Panc1 (cell line): ENCODE measurements around the gene DAGLA.

Experiments
- CTCF ChIP-seq: fragments of 450-650 bp; IDR thresholded peaks from 2 replicates; pipeline ENCODE4 v1.5.1; 2017; ENCODE audit warnings: mild to moderate bottlenecking
- POLR2AphosphoS5 ChIP-seq: IDR thresholded peaks from 2 replicates; pipeline ENCODE4 v1.6.1; 2012; ENCODE audit warnings: mild to moderate bottlenecking, low read depth, low read length, moderate library complexity
- REST ChIP-seq, 2 experiments: IDR thresholded peaks; 2 replicates each; pipeline ENCODE4 v1.6.1; 2011 to 2012; ENCODE audit warnings: low read depth in 2 of 2, control low read depth in 1 of 2, low read length in 1 of 2, mild to moderate bottlenecking in 1 of 2, moderate library complexity in 1 of 2; ENCODE audit not compliant: insufficient read depth in 1 of 2
- SIN3A ChIP-seq: IDR thresholded peaks from 2 replicates; pipeline ENCODE4 v1.6.1; 2012; ENCODE audit warnings: low read depth, mild to moderate bottlenecking, low read length, moderate library complexity, borderline replicate concordance; ENCODE audit not compliant: insufficient read depth
- TCF7L2 ChIP-seq: IDR thresholded peaks from 2 replicates; pipeline ENCODE4 v1.6.1; 2011; ENCODE audit warnings: mild to moderate bottlenecking, low read depth, low read length, inconsistent platforms

GRCh38 chr11:61680622-61681221, 531 bp downstream of the DAGLA start:
- TF ChIP-seq CTCF (no peak), REST (IDR thresholded peaks at IDR 0.05; ENCODE audit: insufficient read depth in 1 of 2, low read depth in 2 of 2, low read length in 1 of 2) (0 out of 4 replicates have a peak, but pooled peaks of 1 of the 2 experiments have one; percentile 29), TCF7L2 (no peak), POLR2AphosphoS5 (no peak), SIN3A (no peak)
